Upper lobe of left lung (tissue), 4 donors: ENCODE measurements around the gene PRKN.

ENCODE experiments used
- CTCF ChIP-seq, 6 experiments: fragments of 450-650 bp in 4 of 6; fragments of 200-600 bp in 2 of 6; sonication (generic) in 2 of 6; IDR thresholded peaks; one replicate each; pipeline ENCODE4 v1.5.1; 2016 to 2019; ENCODE audit warnings: antibody characterized with exemption in 6 of 6
- POLR2A ChIP-seq, 4 donors: fragments of 450-650 bp; IDR thresholded peaks; one replicate each; pipeline ENCODE4 v1.5.1; 2016 to 2017; ENCODE audit warnings: antibody characterized with exemption in 4 of 4, mild to moderate bottlenecking in 2 of 4
- POLR2AphosphoS5 ChIP-seq, 2 donors: sonication (generic); formaldehyde crosslinking; IDR thresholded peaks; one replicate each; pipeline ENCODE4 v1.5.1; 2017; ENCODE audit warnings: antibody characterized with exemption in 2 of 2

- TF ChIP-seq CTCF (IDR thresholded peaks at IDR 0.05) (no peak), POLR2AphosphoS5 (IDR thresholded peaks at IDR 0.05) (no peak), POLR2A (IDR thresholded peaks at IDR 0.05) (no peak)
These were observed 803.0 kb downstream of the PRKN start for GRCh38 chr6:161924516-161925116.
